HepG2 (cell line): Measurements from ENCODE around the gene MAPK8IP3. TPM values are rescaled to one million over a fixed set of nuclear protein-coding genes. Genes with fewer than 3 reads are reported as not detected.

Experiments used
- ARID5B ChIP-seq: IDR thresholded peaks from 2 replicates; pipeline ENCODE4 v1.4.0; 2020; ENCODE audit warnings: mild to moderate bottlenecking, missing genetic modification reagents
- CHCHD3 ChIP-seq: sonication (generic); formaldehyde crosslinking; IDR thresholded peaks from 2 replicates; pipeline ENCODE4 v1.8.0; 2022; ENCODE audit warnings: mild to moderate bottlenecking, missing genetic modification reagents, moderate library complexity
- EEA1 ChIP-seq: sonication (generic); formaldehyde crosslinking; IDR thresholded peaks from 2 replicates; pipeline ENCODE4 v1.5.1; 2020; ENCODE audit warnings: mild to moderate bottlenecking, missing genetic modification reagents, borderline replicate concordance
- GABPB1 ChIP-seq: IDR thresholded peaks from 2 replicates; pipeline ENCODE4 v1.6.1; 2016; ENCODE audit warnings: mild to moderate bottlenecking, missing genetic modification reagents, moderate library complexity, missing compliant biosample characterization
- JDP2 ChIP-seq: sonication (generic); formaldehyde crosslinking; IDR thresholded peaks from 2 replicates; pipeline ENCODE4 v1.8.1; 2022; ENCODE audit warnings: missing genetic modification reagents, borderline replicate concordance
- JUNB ChIP-seq: sonication (generic); formaldehyde crosslinking; IDR thresholded peaks from 2 replicates; pipeline ENCODE4 v1.8.0; 2022; ENCODE audit warnings: missing genetic modification reagents, mild to moderate bottlenecking, borderline replicate concordance
- MAZ ChIP-seq, 2 experiments: sonication (generic) in 1 of 2; formaldehyde crosslinking in 1 of 2; IDR thresholded peaks; 2 replicates each; pipeline versions ENCODE4 v1.5.0 to v1.6.1; 2012 to 2020; ENCODE audit warnings: low read depth in 2 of 2, mild to moderate bottlenecking in 2 of 2, borderline replicate concordance in 1 of 2, improper control_type of control experiment in 1 of 2, low read length in 1 of 2, missing genetic modification reagents in 1 of 2, moderate library complexity in 1 of 2
- POLR2A ChIP-seq, 2 experiments: IDR thresholded peaks; 2 replicates each; pipeline ENCODE4 v1.6.1; 2011; ENCODE audit warnings: low read depth in 2 of 2, low read length in 2 of 2, mild to moderate bottlenecking in 1 of 2, moderate library complexity in 1 of 2; ENCODE audit not compliant: insufficient read depth in 1 of 2
- SMARCE1 ChIP-seq: fragments of 450-650 bp; IDR thresholded peaks from 2 replicates; pipeline ENCODE4 v1.6.1; 2017; ENCODE audit warnings: borderline replicate concordance
- SP1 ChIP-seq, 2 experiments: fragments of 450-650 bp in 1 of 2; sonication (generic) in 1 of 2; formaldehyde crosslinking in 1 of 2; IDR thresholded peaks; 2 replicates each; pipeline versions ENCODE4 v1.4.0 to v1.6.1; 2016 to 2020; ENCODE audit warnings: missing genetic modification reagents in 1 of 2
- TAF15 ChIP-seq: fragments of 200-400 bp; formaldehyde crosslinking; IDR thresholded peaks from one replicate; pipeline ENCODE4 v1.6.1; 2018; ENCODE audit warnings: mild to moderate bottlenecking, low read depth, low read length; ENCODE audit not compliant: poor library complexity, severe bottlenecking
- TIGD3 ChIP-seq: sonication (generic); formaldehyde crosslinking; IDR thresholded peaks from 2 replicates; pipeline ENCODE4 v1.5.1; 2020; ENCODE audit warnings: mild to moderate bottlenecking, missing genetic modification reagents, borderline replicate concordance
- ZNF232 ChIP-seq: sonication (generic); formaldehyde crosslinking; IDR thresholded peaks from 2 replicates; pipeline ENCODE4 v1.4.0; 2020; ENCODE audit warnings: missing genetic modification reagents, borderline replicate concordance
- ZNF572 ChIP-seq: sonication (generic); formaldehyde crosslinking; IDR thresholded peaks from 2 replicates; pipeline ENCODE4 v1.5.1; 2020; ENCODE audit warnings: mild to moderate bottlenecking, missing genetic modification reagents
- ZNF577 ChIP-seq: sonication (generic); formaldehyde crosslinking; IDR thresholded peaks from 2 replicates; pipeline ENCODE4 v1.4.0; 2020; ENCODE audit warnings: mild to moderate bottlenecking, low read depth, missing genetic modification reagents, borderline replicate concordance
- polyA plus RNA-seq, 8 experiments: library from polyadenylated mRNA; depleted of rRNA in 3 of 8; stranded (reverse) in 7 of 8; unstranded in 1 of 8; fragments of >200 nt; fragmentation: Illumina TruSeq in 4 of 8; extraction: Trizol in 4 of 8; gene quantifications; 2 replicates each; pipeline versions ENCODE4 v1.2.1 to v1.2.3, GENCODE V29; 2011 to 2016; ENCODE audit warnings: low read depth in 4 of 8, missing spikeins in 1 of 8, mixed read lengths in 1 of 8; ENCODE audit not compliant: insufficient read depth in 1 of 8
- total RNA-seq, 5 experiments: library from RNA; depleted of rRNA; stranded (reverse); fragments of >200 nt; fragmentation: Illumina TruSeq; extraction: Trizol; gene quantifications; 2 replicates each; pipeline ENCODE4 v1.2.3, GENCODE V29; 2016; ENCODE audit warnings: low read depth in 1 of 5

MAPK8IP3 gene
- total and polyA plus RNA-seq, 2 of the 13 experiments (the other 11 are each of a cell fraction or from before 2014, with no cell fraction given), result 25.1 to 41.7 TPM

- TF ChIP-seq TIGD3 (CRISPR knock-in tag), result no peak
- peak in 1 of 2 experiments; percentile 41; a peak in 1 of 4 replicates for TF ChIP-seq POLR2A (IDR thresholded peaks at IDR 0.05; ENCODE audit: insufficient read depth in 1 of 2, low read depth in 2 of 2, low read length in 2 of 2)
- no peak for TF ChIP-seq MAZ (IDR thresholded peaks at IDR 0.05; ENCODE audit: borderline replicate concordance, low read depth, low read length)
- TF ChIP-seq MAZ (CRISPR knock-in tag; IDR thresholded peaks at IDR 0.05; ENCODE audit: low read depth), result no peak
- no peak for TF ChIP-seq ZNF577
- TF ChIP-seq JUNB (CRISPR knock-in tag), result no peak
- no peak for TF ChIP-seq JDP2 (CRISPR knock-in tag)
- peak; percentile 4; the same call in 1 of the 2 replicates for TF ChIP-seq GABPB1
- TF ChIP-seq ARID5B (CRISPR knock-in tag), result no peak
- no peak for TF ChIP-seq ZNF232
- no peak for TF ChIP-seq EEA1
- no peak for TF ChIP-seq ZNF572
- no peak for TF ChIP-seq SMARCE1
- TF ChIP-seq CHCHD3 (CRISPR knock-in tag), result no peak
- TF ChIP-seq SP1 (IDR thresholded peaks at IDR 0.05), result no peak
- no peak for TF ChIP-seq SP1 (CRISPR knock-in tag; IDR thresholded peaks at IDR 0.05)
- peak; percentile 21 for TF ChIP-seq TAF15
These were observed 62.9 kb downstream of the MAPK8IP3 start (continued) for GRCh38 chr16:1768767-1769401.
